ENCODE data around the gene MACROD2.

DNA sequence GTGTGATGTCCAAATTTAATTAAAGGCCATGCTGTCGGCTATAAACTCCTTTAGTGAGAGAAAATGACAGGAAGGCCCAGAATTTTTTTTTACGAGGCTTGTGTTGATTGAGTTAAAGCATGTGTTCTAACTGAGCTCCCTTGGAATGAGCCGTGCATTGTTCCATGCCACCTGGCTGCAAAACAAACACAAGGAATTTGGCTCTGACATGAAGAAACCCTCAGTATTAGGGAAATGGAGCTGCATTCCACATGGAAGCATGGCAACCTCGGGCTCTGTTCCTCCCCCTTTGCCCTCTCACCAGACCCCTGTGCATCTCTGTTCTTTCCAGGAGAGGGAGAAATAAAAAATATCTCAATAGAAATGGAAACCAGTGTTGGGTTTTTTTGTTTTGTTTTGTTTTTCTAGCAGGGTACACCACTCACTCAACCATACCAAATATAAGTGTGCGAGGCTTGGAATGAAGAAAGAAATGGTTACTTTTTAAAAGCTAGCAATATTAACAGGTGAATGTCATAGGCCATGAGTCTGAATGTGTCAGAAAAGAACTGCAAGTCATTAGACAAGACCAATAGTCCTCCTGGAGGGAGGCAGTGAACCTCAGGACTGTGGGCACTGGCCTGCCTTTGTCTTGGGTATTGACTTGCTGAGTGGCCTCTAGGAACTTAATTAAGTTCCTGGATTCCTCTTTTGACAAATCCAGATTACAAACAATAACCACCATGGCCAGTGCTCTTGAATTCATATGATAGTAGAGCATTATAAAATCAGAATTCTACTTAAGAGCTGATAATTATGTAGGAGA, 1642.8 kb downstream of the MACROD2 start:
- no peak for TF ChIP-seq ARNTL (CRISPR knock-in tag; IDR thresholded peaks at IDR 0.05; ENCODE audit: borderline replicate concordance, low read depth)
- TF ChIP-seq CSDC2 (CRISPR knock-in tag; IDR thresholded peaks at IDR 0.05): no peak
